G401 (cell line): ENCODE results near the gene COL8A1. TPM values are rescaled to one million over a fixed set of nuclear protein-coding genes. Genes with fewer than 3 reads are reported as not detected.
A peak's percentile ranks its signal among the peaks of the same experiment; 100 is the strongest.
"Not testable (repeated sequence)": the region's sequence is repeated elsewhere in the genome, so short reads cannot be mapped to it uniquely, and the experiment has no call there.

ENCODE experiments used
- DNase-seq: peaks from one replicate; pipeline ENCODE4 v3.0.0-alpha.2; 2015; ENCODE audit warnings: low spot score
- in situ Hi-C: cut with HindIII; loops from 2 replicates; pipeline ENCODE4 v1.10.0; 2016; ENCODE audit warnings: low sequenced_read_pairs, mixed read lengths
- total RNA-seq: library from RNA; depleted of rRNA; stranded (reverse); fragments of >200 nt; shearing (Covaris generic); gene quantifications from 2 replicates; pipeline ENCODE4 v1.2.3, GENCODE V29; 2014

COL8A1 gene
- total RNA-seq, 1 experiment from 2014 or later, result not detected

- DNase-seq, in situ Hi-C loops: not testable (repeated sequence)
These were observed 102.0 kb downstream of the COL8A1 start for GRCh38 chr3:99740371-99740770.

GRCh38 chr3:99741588-99741987, 103.2 kb downstream of the COL8A1 start:
- in situ Hi-C loops, result no loop called here
- DNase-seq, result no peak

GRCh38 chr3:99747915-99748314, 109.5 kb downstream of the COL8A1 start:
- in situ Hi-C loops, result no loop called here
- no peak for DNase-seq

GRCh38 chr3:99751649-99752048, 113.3 kb downstream of the COL8A1 start:
- in situ Hi-C loops, result no loop called here
- DNase-seq, result no peak

DNA sequence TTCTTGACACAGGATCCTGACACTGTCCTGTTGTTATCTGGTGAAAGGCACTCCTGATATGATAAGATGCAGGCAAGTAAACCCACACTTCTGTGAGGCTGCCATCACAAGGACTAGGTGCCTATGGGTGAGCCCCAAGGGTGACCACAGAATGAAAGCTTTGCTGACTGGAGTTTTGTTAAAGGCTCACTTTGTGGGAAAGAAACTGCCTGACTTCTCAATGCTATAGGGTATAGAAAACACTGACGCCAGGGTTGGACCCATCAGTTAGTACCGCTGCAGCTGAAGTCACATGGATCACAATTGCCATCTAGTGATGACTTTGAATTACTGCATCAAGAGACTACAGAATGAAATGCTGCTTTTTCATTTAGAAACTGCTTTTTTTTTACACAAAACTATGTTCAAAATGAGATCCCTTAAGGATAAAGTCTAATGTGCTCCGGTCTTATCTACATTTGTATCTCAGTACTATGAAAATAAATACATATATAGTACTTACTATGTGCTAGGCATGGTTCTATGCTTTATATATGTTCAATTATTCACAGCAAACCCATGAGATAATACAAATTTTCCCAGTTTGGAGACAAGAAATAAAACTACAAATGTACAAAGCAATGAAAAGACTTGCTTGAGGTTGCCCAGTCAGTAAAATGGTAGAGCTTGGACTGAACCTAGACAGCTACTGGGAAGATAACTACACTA, 115.0 kb downstream of the COL8A1 start:
- DNase-seq, result peak; percentile 45
- in situ Hi-C loops, result no loop called here

GRCh38 chr3:99755831-99756230, 117.4 kb downstream of the COL8A1 start:
- in situ Hi-C loops, result no loop called here
- no peak for DNase-seq

DNA sequence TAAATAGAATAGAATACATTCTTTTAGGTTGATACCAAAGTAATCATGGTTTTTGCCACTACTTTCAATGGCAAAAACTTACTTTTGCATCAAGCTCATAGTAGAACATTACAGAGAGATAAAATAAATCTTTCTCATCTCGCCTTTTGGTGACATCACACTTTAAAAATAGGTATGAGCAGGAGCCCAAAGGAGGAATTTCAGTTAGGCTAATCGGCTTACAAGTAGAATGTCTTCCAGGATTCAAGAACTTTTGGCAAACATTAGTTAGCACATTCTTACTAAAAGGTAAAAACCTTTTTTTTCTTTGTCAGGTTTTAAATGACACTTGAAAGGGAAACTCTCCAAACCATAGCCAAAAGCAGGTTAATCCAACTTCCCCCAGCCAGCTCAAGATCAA, 119.6 kb downstream of the COL8A1 start:
- no peak for DNase-seq
- in situ Hi-C loops, result no loop called here

GRCh38 chr3:99758502-99759177, 120.2 kb downstream of the COL8A1 start:
- in situ Hi-C loops, result no loop called here
- DNase-seq, result no peak

- in situ Hi-C loops, result no loop called here
- no peak for DNase-seq
These were observed 121.6 kb downstream of the COL8A1 start for GRCh38 chr3:99760031-99760430.

GRCh38 chr3:99760629-99761028, 122.2 kb downstream of the COL8A1 start:
- in situ Hi-C loops, result no loop called here

DNA sequence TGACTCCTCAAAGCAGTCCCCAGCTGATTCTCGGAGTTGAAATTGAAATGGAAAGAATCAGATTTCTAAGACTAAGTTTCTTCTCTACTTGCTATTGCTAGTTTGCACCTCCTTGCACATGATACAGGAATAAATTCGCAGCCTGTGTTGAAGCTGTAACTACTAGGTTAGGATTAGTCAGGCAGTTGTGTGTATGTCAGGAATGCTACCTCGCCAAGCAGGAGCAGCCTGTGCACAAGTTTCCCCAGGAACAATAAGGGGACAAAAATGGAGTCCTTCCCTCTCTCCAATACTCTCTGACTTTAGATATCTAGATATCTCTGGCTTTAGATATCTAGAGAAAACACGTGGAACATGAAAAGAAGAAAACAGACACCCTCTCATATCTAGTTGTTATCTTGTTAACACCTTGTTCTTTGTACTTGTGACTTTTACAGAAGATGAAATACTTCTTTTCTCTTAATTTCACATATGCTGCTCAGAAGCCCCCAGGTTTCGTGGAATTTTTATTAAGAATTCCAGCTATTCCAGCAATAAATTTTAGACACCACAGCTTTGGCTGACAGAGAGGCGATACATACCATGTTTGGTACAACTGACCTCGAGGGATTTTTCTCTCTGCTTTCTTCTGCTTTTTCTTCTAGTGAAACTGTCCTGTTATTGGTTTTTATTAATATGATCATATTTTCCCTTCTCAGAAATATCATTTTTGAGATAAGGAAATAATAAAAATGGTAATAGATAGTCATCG, 123.2 kb downstream of the COL8A1 start:
- DNase-seq, result no peak
- in situ Hi-C loops, result no loop called here

More at GRCh38 chr3:99760629-99761028, 122.2 kb downstream of the COL8A1 start:
- DNase-seq, result no peak

DNA sequence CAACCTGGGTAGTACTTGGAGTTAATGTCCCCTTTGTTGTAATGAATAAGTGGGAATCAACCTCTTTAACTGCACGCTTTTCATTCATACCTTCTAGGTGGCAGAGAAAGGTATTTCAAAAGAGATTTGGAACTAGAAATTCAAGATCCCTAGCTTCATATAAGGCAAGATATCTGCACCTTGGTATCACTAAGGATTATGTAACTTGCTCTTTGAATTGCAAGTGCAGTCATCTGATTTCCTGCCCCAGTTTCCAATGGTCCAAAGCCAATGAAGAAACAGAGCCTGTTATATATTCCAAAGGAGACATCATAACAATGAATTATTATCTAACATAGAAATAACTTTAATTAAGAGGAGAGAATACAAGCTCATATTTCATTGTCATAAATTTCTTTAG, 124.5 kb downstream of the COL8A1 start:
- DNase-seq, result no peak
- in situ Hi-C loops, result no loop called here

DNA sequence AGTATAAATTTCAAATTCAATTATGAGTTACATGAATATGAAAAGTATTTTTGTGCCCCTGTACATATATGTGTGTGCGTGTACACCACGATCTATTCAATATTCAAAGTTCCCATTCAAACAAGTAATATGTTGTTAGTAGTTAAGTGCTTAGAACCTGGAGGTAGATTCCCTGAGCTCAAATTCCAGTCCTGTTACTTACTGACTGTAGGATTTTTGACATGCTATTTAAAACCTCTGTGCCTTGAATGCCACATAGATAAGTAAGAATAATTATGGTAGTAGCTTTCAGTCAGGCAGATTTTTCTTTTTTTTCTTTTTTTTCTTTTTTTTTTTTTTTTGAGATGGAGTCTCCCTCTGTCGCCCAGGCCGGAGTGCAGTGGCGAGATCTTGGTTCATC, 126.0 kb downstream of the COL8A1 start:
- DNase-seq, result no peak
- in situ Hi-C loops, result no loop called here

DNA sequence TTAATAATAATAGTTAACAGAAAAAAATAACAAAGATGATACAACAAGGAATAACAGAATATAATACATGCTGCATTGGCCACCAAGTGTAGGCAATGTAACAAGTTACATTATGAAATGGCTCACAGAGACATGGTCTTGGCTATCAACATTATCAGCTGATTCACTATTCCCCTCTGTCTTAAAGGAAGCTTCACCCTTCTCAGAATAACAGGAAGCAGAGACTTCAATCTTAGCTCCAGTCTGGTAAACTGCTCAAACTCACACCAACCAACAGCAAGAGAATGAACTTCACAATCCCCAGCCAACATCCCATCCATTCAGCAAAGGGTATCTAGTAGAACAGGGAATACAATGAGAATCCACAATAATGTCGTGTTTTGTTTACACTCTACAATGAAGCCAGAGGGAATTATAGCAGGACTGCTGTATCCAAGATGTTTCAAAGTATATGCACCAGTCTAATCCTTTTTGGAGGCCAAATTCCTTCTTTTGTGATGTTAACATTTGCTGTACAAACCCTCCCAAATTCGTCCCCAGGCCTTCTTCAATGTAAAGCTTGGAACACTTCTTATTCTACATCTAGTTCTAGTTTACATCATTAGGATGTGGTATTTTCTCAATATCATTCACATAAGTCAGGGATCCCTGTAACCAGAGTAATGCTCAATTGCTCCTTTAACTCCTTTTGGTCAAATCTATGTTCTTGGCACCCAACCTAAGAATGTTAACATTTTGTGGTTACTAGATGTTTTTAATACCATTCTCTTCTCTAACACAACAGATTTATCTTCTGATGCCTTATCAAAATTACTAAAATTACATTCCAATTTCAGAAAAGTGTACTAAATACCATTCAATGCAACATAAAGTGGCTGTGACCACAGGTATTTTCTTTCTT, 126.9 kb downstream of the COL8A1 start:
- DNase-seq, result no peak
- in situ Hi-C loops, result no loop called here

GRCh38 chr3:99767291-99767690, 128.9 kb downstream of the COL8A1 start:
- in situ Hi-C loops, result no loop called here
- no peak for DNase-seq

GRCh38 chr3:99768126-99768525, 129.7 kb downstream of the COL8A1 start:
- in situ Hi-C loops, result no loop called here

DNA sequence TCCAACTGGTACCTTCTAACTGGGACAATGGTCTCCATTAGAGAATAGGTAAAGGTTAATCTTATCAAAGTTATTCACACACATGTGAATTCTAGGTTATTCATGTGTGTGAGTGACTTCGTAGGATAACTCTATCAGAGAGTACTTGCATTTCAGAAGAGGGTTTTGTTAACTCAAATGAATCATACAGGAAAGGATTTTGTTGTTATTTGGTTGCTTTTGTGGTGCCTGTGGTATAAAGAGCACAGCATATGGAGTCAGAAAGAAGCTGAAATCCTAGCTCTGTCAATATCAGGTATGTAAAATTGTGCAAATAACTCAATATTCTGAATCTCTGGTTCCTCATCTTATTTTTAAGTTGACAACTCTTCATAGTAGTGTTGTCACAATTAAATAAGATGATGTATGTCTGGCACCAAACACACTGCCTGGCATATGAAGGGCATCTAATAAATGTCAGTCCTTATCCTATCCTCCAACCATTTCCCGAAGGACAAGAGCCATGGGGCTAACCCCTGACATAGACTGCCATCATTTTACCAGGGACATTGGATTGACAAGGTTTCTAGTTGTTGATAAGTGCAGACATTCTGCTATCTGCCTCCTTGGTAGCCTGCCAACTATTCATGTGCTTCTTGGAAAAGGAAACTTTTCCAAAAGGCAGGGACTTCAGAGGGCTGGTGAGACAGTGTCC, 130.6 kb downstream of the COL8A1 start:
- in situ Hi-C loops, result no loop called here
- DNase-seq, result no peak

More at GRCh38 chr3:99768126-99768525, 129.7 kb downstream of the COL8A1 start:
- no peak for DNase-seq

- in situ Hi-C loops, result no loop called here
- no peak for DNase-seq
These were observed 133.8 kb downstream of the COL8A1 start for GRCh38 chr3:99772171-99772570.

GRCh38 chr3:99772671-99773070, 134.3 kb downstream of the COL8A1 start:
- in situ Hi-C loops, result no loop called here
- DNase-seq, result no peak
